ENCODE measurements around the gene B9D1.

B9D1 gene

GRCh38 chr17:19375732-19376131 lies 13.2 kb upstream of the B9D1 start:
- DNase-seq = no peak

DNA sequence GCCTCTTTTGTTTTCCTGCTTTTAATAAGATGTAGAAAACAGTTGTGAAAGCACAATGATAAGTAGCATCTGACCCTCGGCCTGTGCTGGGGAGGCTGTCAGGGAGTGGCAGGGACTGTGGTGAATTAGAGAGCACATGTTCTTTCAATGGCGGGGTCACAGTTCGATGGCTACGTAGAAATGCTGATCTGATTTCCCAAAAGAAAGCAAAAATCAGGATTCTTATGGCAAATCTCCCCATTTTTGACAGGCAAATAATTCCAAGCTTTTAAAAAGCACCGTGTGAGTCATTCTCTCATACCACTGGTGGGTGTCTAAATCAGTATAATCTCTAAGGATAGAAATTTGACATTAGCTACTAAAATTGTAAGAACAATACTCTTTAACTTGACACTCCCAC lies 11.6 kb upstream of the B9D1 start:
- no peak for DNase-seq

DNA sequence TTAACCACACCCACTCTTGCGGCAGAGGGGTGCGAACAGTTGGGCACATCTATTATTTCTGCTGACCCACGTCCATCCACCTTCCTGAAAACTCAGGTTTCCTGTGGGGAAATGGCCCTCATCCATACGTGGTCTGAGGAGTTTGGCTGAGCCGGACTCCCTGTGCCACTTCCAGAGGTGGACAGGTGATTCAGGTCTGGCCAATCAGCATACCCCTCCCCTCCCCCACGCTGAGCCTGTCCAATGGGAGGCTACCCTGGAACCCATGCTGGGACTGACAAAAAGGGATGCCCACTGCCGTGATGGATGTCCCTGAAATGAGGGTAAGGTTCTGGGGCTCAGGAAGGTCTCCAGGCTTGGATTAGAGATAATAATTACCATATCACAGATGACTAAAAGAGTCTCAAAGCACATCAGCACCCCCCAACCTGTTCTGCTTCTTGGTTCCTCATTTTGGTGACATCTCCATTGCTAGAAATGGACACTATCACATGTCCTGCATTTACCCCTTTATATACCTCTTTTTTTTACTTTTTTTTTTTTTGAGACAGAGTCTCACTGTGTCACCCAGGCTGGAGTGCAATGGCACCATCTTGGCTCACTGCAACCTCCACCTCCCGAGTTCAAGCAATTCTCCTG lies 10.5 kb upstream of the B9D1 start:
- no peak for DNase-seq

GRCh38 chr17:19372439-19372838 lies 9.9 kb upstream of the B9D1 start:
- no peak for DNase-seq

- no peak for DNase-seq
These were observed 9.5 kb upstream of the B9D1 start for GRCh38 chr17:19372011-19372370.

GRCh38 chr17:19371259-19372010 lies 8.9 kb upstream of the B9D1 start:
- no peak for DNase-seq

DNA sequence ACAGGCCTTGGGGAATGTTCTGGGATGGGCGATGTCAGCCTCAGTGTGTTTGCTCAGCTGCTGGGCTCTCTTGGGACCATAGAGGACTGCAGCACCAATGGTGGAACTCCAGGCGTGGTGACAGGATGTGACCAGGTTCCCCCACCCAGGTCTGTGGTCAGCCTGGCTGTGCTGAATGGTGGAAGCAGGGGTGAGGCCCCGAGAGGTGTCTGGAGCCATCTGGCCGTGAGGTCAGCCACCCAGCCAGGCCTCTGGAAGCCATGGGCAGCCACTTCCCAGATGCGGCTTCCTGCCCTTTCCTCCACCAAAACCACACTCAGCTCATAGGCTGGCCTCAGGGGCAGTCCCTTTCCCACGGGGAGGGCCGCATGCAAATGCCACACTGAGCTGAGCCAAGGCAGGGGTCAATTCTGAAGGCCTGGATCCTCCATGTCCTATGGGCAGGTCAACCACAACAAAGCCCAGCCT lies 8.0 kb upstream of the B9D1 start:
- DNase-seq = no peak

DNA sequence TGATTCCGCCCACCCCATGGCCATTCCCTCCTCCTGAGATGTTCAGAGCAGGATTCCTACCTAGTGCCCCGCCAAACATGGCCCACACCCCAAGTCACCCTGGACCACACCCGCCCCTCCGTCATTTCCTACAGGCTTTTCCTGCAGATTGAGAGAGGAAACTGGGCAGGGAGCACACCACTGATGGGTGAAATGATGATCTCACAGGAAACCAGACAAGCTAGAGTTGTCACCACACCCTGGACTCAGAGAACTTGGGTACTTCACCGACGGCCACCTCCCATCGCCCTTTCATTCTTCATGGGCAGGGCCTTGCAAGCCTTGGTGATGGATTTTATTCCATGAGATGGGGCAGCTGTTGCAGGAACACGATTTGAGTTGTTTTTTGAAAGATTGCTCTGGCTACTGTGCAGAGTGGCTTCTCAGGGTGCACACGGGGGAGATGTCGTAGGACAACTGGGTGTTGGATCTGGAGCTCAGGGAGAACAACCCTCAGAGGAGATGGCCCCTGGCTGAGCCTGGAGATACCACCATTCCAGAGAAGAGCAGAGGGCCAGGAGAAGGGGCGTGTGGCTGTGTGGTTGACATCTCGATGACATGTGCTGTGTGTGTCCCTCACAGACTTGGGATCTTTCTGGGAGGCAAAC lies 7.4 kb upstream of the B9D1 start:
- DNase-seq = no peak

GRCh38 chr17:19369107-19369778 lies 6.7 kb upstream of the B9D1 start:
- no peak for DNase-seq

- DNase-seq = no peak
These were observed 5.7 kb upstream of the B9D1 start for GRCh38 chr17:19368229-19368628.

DNA sequence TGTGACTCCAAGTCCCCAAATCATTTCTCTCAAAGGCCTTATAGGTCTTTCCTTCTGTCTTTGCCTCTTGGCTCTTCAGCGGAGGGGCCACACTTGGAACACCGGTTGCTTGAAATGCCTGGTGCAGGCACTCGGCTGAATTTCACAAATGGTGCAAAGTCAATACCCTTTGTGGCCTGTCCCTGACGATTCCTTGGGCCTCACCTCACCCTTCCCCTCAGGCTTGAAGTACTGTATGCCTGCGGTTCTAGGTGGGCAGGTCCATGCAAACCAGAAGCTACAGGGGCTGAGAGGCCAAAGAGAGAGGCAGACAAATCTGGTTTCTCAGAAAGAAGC lies 4.1 kb upstream of the B9D1 start:
- no peak for DNase-seq

GRCh38 chr17:19365833-19366636 lies 3.5 kb upstream of the B9D1 start:
- DNase-seq = no peak

DNA sequence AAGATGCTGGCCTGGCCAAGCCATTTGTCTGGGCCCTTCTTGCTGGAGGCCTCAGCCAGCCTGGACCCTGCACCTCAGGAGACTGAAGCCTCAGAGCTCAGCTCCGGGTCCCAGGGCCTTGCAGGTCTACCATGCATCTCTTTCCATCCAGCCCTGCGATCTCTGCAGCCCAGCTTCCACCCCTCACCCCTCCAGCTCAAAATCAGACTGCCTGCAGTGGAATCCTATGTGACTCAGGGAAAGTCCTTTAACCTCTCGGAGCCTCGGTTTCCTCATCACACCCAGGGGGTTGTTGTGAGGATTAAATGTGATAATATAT lies 2.9 kb upstream of the B9D1 start:
- DNase-seq = no peak

- no peak for DNase-seq
These were observed 2.4 kb upstream of the B9D1 start for GRCh38 chr17:19364699-19365498.

DNA sequence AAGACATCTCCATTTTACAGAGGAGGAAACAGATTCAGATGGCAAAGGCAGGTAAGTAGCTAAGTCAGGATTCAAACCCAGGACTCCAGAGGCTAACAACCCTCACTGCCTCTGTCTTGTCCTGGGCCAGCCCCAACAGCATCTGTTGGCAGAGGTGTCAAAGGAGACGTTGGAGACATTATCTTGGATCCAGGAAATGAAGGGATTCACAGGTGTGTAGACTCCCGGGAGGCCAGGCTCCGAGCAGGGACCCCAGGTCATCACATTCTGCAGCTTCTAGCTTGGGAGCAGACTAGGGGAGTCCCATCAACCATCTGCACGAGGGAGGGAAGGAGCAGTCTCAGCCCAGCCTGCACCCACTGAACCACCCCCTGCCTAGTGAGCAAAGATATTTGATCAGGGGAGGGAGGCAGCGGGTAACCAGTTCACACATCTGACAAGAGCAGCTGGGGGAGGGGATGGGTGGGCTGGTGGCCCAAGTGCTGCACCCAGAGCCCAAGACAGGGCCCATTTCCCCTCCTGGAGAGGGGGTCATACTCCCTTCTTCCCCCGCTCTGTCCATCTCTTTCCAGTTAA lies 1.0 kb upstream of the B9D1 start:
- DNase-seq = no peak

DNA sequence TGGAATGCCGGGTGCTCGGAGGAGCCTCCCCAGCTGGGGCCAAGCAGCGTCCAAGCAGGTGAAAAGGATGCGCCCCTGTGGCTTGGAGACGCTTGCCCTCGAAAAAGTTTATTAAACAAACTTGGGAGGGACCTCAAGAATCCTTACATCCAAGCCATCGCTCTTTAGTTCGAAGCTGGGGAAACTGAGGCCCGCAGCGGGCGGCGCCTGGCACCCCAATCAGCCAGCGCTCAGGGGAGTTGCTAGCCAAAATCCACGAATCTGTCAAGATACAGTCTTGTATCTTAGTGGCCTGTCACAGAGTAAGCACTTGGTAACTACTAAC lies 553 bp upstream of the B9D1 start:
- no peak for DNase-seq

GRCh38 chr17:19361944-19362276 lies 613 bp downstream of the B9D1 start:
- DNase-seq = no peak

- DNase-seq = no peak
These were observed 1.2 kb downstream of the B9D1 start for GRCh38 chr17:19361326-19361725.

GRCh38 chr17:19360772-19361171 lies 1.8 kb downstream of the B9D1 start:
- DNase-seq = no peak

GRCh38 chr17:19359856-19360255 lies 2.7 kb downstream of the B9D1 start:
- no peak for DNase-seq

DNA sequence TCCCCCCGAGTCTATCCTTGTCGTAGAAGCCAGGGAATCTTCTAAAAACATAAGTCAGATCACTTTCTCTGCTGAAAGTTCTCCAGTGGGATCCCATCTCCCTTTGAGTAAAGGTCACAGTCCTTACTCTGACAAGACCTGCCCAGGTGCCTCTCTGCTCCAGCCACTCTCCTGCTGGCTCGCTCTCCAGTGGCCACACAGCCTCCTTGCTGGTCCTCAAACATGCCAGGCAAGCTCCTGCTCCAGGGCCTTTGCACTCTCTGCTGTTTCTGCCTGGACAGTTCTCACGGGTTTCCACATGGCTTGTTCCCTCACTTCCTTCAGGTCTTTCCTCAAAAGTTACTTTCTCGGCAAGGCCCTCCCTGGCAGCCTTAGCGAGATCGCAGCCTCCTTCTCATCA lies 3.4 kb downstream of the B9D1 start:
- no peak for DNase-seq

GRCh38 chr17:19357761-19358160 lies 4.8 kb downstream of the B9D1 start:
- DNase-seq = no peak

All from cortex of kidney (tissue), 1 donor.